Activated naive CD8-positive, alpha-beta T cell treated with anti-CD3 and anti-CD28 coated beads for 36 hours (primary cell): ENCODE results near the gene GPR132. TPM values are rescaled to one million over a fixed set of nuclear protein-coding genes. Genes with fewer than 3 reads are reported as not detected.

Source experiments
- DNase-seq: peaks from one replicate; pipeline ENCODE4 v3.0.0; 2021
- H3K27ac Mint-ChIP-seq: one replicate; pipeline ENCODE4 v1.8.0; 2022; ENCODE audit warnings: mild to moderate bottlenecking, moderate library complexity, mixed read lengths
- H3K27me3 Mint-ChIP-seq: one replicate; pipeline ENCODE4 v1.8.0; 2022; ENCODE audit warnings: mild to moderate bottlenecking, mixed read lengths
- H3K36me3 Mint-ChIP-seq: one replicate; pipeline ENCODE4 v1.8.0; 2021; ENCODE audit warnings: mild to moderate bottlenecking, mixed read lengths
- H3K4me1 Mint-ChIP-seq: one replicate; pipeline ENCODE4 v1.8.0; 2021; ENCODE audit warnings: mixed read lengths
- H3K4me3 Mint-ChIP-seq: one replicate; pipeline ENCODE4 v1.8.0; 2022; ENCODE audit warnings: mild to moderate bottlenecking, moderate library complexity, mixed read lengths
- H3K9me3 Mint-ChIP-seq: one replicate; pipeline ENCODE4 v1.8.0; 2022; ENCODE audit warnings: mixed read lengths
- total RNA-seq, 2 experiments: library from RNA; stranded (reverse); gene quantifications; one replicate each; pipeline ENCODE4 v1.2.3, GENCODE V29; 2021

GPR132 gene
- total RNA-seq, 2 experiments from 2014 or later: 23.9 to 24.1 TPM

DNA sequence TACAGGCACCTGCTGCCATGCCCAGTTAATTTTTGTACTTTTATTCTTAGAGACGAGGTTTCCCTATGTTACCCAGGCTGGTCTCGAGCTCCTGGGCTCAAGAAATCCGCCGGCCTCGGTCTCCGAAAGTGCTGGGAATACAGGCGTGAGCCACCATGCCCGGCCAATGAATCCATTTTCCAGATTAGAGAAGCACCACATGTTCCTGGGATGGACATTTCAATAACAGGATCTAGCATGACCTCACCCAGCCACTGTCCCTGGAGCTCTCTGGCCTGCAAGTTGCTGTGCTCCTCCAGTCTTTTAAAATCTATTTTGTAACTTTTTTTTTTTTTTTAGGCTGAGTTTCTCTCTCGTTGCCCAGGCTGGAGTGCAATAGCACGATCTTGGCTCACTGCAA is 2.2 kb downstream of the GPR132 start:
- Mint-ChIP-seq H3K4me1 (peaks cover 71% of the 10 kb centered on the region), H3K9me3 (no peaks in the 10 kb centered on the region), H3K27ac (peak overlapping the region; percentile 90), H3K27me3 (no peaks in the 10 kb centered on the region), H3K4me3 (peak overlapping the region; percentile 92), H3K36me3 (peaks cover 28% of the 10 kb centered on the region)
- no peak for DNase-seq

DNA sequence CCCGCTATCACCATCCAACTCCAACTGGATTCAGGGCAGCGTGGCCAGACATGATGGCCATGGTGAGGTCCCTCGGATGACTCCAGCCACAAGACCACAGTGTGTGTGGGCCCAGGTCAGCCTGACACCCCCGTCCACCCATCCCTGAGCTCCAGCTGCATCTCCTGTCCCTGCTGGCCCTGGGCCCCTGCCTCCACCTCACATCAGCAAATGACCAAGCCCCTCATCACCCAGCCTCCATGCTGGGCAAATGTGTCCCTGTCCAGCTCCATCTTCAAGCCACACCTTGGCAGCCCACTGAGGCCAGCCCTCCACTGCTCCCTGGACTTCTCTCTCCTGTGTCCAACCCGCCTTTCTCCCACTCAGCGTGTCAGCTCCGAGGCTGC is 3.2 kb downstream of the GPR132 start:
- Mint-ChIP-seq H3K27ac (peak overlapping the region; percentile 90), H3K4me3 (peak overlapping the region; percentile 92), H3K4me1 (peaks cover 64% of the 10 kb centered on the region), H3K27me3 (no peaks in the 10 kb centered on the region), H3K36me3 (peaks cover 28% of the 10 kb centered on the region), H3K9me3 (no peaks in the 10 kb centered on the region)
- DNase-seq: no peak

DNA sequence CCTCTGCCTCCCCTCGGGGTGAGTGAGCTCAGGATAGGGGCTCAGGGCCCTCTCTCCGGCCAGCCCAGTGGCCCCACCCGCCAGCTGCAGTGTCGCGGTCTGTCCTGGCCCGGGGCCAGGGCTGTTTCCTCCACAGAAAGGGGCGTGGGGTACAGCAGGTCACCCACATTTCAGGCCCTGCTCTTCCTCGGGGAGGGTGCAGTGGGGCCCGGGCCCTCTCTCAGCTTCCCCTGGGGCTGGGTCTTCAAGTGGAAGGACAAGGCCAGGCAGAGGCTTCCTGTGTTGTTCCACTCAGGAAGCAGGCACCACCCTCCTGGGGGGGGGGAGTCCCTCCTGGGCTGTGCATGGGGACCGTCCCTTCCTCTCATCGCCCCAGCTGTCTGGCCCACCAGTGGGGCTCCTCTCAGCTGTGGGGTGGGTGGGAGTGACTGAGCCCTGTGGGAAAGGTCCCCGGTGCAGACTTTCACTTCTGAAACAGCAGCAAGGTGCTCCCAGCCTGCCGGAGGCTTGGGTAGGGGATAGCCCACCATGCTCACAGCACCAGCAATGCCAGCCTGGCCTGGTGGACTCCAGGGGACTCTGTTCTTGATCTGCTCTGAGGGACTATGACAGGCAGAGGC is 3.7 kb downstream of the GPR132 start:
- peak overlapping the region; percentile 92 for H3K4me3 Mint-ChIP-seq
- no peaks in the 10 kb centered on the region for H3K9me3 Mint-ChIP-seq
- no peaks in the 10 kb centered on the region for H3K27me3 Mint-ChIP-seq
- peaks cover 28% of the 10 kb centered on the region for H3K36me3 Mint-ChIP-seq
- peak overlapping the region; percentile 90 for H3K27ac Mint-ChIP-seq
- peaks cover 62% of the 10 kb centered on the region for H3K4me1 Mint-ChIP-seq
- peak; percentile 76 for DNase-seq

DNA sequence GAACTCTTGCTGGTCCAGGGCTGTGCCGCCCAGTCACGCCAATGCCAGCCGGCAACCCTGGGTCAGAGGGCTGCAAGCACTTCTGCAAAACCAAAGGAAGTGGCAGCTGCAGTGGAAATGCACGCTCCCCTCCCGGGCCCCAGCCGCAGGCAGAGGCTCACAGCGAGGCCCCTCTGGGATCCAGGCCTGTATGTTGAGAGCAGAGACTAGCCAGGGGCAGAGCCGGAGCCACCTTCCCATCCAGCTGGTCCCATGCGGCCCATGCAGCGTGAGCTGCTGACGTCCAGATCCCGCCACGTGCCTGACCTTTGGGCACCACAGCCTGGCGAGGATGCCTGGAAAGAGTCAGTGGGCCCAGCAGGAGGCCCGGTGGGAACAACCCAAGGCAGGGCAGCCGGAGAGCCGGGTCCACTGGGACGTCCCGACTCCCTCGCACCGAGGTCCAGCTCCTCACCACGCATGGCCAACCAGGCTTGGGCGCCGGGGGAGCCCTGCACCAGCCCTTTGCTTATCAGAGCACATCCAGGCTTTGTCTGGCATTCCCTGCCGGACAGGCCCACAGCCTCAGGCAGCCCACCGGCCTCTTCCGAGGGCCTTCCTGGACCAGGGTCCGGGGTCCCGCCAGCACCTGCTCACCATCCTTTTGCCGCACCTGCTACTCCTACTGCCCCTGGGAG is 4.3 kb downstream of the GPR132 start:
- peaks cover 28% of the 10 kb centered on the region for H3K36me3 Mint-ChIP-seq
- peak overlapping the region; percentile 90 for H3K27ac Mint-ChIP-seq
- H3K27me3 Mint-ChIP-seq: no peaks in the 10 kb centered on the region
- no peaks in the 10 kb centered on the region for H3K9me3 Mint-ChIP-seq
- peak overlapping the region; percentile 92 for H3K4me3 Mint-ChIP-seq
- H3K4me1 Mint-ChIP-seq: peaks cover 55% of the 10 kb centered on the region
- peak; percentile 62 for DNase-seq

DNA sequence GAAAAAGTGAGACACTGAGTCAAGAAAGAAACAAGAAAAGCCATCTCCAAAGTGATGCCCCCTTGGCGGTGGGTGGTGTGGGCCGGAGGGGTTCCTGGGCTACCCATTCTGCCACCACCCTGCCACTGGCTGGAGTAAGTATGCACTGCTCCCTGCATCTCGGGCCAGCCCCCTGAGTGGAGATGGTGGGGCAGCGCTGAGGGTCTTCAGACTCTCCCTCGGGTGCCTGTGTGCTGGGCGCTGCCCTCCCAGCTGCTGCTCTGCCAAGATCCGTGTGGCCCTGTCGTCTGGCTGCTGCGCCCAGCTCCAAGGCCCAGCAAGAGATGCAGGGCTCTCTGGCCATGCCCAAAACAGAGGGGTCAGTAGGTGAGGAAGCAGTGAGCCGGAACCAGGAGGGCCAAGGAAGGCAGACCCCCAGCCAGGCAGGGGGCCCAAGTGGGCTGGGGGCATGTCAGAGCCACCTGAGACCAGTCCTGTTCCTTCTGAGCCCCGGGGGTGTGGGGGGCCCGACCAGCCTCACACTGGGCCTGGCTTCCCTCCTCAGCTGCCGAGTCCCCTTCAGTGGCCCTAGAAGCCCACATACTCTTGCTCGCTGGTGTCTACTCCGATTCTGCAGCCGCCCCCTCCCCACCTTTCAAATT is 5.2 kb downstream of the GPR132 start:
- Mint-ChIP-seq H3K27ac (peak overlapping the region; percentile 90), H3K4me3 (peak overlapping the region; percentile 92), H3K36me3 (peaks cover 29% of the 10 kb centered on the region), H3K9me3 (no peaks in the 10 kb centered on the region), H3K4me1 (peaks cover 57% of the 10 kb centered on the region), H3K27me3 (no peaks in the 10 kb centered on the region)
- no peak for DNase-seq

DNA sequence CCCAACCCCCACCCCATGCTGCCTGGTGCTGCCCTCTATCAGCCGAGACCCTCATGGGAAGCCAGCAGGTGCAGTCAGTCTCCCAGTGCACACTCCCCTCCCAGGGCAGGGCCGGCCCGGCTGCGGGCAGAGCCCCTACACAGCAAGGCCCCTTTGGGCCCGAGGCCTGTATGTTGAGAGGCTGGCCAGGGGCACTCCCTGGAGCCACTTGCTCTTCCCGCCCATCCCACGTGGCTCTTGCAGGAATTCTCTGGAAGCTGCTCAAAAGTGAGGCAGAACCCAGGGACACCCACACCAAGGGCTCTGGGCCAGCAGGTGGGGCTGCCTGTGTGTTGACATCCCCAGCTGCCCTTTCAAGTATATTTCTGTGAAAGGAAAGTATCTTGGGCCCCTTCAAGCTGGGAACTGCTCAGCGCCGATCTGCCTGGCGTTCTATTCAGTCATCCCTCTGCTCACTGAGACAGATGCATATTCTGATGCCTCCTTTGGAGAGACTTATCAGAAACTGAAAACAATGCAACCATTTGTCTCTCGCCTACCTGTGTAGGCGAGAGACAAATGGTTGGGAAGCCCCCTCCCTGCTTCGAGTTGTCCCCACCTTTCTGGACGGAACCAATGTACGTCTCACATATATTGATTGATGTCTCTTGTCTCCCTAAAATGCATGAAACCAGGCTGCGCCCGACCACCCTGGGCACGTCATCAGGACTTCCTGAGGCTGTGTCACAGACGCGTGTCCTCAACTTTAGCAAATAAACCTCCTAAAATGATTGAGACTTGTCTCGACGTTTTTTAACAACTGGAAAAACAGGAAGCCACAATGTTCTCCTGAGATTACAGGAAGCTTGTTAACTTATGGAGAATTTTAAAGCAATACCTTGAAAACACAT is 6.0 kb downstream of the GPR132 start:
- Mint-ChIP-seq H3K4me3 (peak overlapping the region; percentile 52), H3K4me1 (peaks cover 55% of the 10 kb centered on the region), H3K27ac (peak overlapping the region; percentile 90), H3K9me3 (no peaks in the 10 kb centered on the region), H3K27me3 (no peaks in the 10 kb centered on the region), H3K36me3 (peaks cover 21% of the 10 kb centered on the region)
- peak; percentile 76 for DNase-seq

DNA sequence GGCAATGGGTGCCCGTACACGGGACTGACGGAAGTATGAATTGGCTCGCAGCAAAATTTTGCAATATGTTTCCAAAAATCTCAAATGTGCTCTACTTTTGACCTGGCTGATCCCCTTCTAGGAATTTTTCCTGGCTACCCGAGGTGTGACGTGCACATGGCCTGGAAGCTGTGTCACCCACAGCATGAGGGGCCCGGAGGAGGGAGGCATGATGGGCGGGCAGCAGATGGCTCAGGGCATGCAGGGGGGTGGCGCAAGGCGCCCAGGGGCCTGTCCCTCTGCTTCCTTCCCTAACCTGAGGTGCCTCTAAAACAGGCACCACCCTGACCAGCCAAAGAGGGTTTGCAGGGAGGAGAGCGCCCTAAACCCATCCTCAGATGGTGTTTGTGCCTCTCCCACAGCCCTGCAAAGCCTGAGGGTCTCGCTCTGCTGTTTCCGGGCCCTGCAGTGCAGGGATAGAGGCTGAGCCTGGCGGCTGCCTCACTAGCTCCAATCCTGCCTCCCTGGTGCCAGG is 6.7 kb downstream of the GPR132 start:
- H3K36me3 Mint-ChIP-seq: peaks cover 19% of the 10 kb centered on the region
- H3K27me3 Mint-ChIP-seq: no peaks in the 10 kb centered on the region
- no peaks in the 10 kb centered on the region for H3K9me3 Mint-ChIP-seq
- peak overlapping the region; percentile 90 for H3K27ac Mint-ChIP-seq
- no peak for DNase-seq
- no peak overlapping the region for H3K4me3 Mint-ChIP-seq
- H3K4me1 Mint-ChIP-seq: peaks cover 53% of the 10 kb centered on the region

DNA sequence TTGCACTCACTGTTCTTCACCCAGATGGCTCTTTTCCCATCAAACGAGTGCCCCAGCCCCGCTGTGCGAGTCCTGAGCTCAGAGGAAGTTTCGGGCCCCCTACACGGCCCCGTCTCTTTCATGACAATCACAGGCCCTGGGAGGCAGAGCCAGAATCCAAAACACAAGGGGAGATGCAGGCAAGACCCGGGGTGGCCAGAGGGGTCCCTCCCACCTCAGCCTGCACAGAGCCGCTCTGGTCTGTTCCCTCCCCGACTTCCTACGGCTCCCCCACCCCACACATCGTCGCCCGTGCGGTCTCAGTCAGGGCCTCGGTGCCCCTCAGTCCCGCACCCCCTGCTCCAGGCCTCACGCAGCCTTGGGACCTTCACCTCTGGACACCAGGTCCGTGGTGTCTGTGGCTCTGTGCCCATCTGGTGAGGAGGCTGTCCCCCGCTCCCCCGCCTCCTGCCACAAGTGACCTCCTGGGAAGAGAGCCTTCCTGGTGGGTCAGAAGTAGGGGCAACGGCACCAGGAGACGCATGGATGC is 8.9 kb downstream of the GPR132 start:
- Mint-ChIP-seq H3K27ac (peak overlapping the region; percentile 34), H3K4me3 (no peak overlapping the region), H3K36me3 (peaks cover 18% of the 10 kb centered on the region), H3K27me3 (no peaks in the 10 kb centered on the region), H3K4me1 (peaks cover 38% of the 10 kb centered on the region), H3K9me3 (no peaks in the 10 kb centered on the region)
- DNase-seq: no peak

DNA sequence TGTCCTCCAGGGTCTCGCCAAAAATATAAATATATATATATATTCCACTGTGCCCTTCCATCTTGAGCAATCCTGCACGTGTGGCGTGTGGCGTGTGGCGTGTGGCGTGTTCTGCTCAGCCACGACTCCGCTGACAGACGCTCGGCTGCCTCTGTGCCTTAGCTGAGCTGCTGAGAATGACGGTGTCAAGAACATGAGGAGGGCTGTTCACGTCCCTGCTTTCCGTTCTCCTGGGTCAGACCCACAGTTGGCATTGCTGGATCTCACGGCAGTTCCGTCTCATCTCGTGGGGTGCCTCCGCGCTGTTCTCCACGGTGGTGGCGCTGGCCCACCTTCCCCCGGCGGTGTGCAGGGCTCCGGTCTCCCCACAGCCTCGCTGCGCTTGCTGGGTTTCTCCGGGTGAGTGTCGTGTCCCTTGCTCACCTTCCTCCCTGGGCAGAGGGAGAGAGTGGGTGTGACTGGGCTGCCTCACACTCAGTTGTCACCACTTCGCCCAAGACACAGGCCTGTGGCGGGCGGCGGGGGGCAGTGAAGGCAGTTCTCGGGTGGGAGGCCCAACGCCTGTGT is 9.4 kb downstream of the GPR132 start:
- DNase-seq: no peak
- H3K27me3 Mint-ChIP-seq: no peaks in the 10 kb centered on the region
- no peaks in the 10 kb centered on the region for H3K9me3 Mint-ChIP-seq
- peaks cover 21% of the 10 kb centered on the region for H3K36me3 Mint-ChIP-seq
- no peak overlapping the region for H3K27ac Mint-ChIP-seq
- peaks cover 37% of the 10 kb centered on the region for H3K4me1 Mint-ChIP-seq
- H3K4me3 Mint-ChIP-seq: no peak overlapping the region

DNA sequence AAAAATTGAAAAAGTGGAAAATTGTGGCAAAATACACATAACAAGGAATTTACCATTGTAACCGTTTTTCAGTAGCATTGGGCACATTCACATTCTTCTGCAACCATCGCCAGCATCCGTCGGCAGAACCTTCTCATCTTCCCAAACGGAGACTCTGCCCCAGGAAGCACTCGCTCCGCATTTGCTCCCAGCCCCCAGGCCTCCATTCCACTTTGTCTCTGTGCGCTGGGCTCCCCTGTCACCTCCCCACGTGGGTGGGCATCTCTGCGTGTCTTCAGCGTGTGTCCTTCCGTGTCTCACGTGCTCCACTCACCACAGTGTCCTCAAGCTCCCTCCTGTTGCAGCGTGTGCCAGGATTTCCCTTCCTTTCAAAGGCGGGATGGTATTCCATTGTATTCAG is 9.9 kb downstream of the GPR132 start:
- H3K27ac Mint-ChIP-seq: no peak overlapping the region
- peaks cover 21% of the 10 kb centered on the region for H3K36me3 Mint-ChIP-seq
- H3K4me1 Mint-ChIP-seq: peaks cover 33% of the 10 kb centered on the region
- DNase-seq: no peak
- no peak overlapping the region for H3K4me3 Mint-ChIP-seq
- H3K27me3 Mint-ChIP-seq: no peaks in the 10 kb centered on the region
- H3K9me3 Mint-ChIP-seq: no peaks in the 10 kb centered on the region

DNA sequence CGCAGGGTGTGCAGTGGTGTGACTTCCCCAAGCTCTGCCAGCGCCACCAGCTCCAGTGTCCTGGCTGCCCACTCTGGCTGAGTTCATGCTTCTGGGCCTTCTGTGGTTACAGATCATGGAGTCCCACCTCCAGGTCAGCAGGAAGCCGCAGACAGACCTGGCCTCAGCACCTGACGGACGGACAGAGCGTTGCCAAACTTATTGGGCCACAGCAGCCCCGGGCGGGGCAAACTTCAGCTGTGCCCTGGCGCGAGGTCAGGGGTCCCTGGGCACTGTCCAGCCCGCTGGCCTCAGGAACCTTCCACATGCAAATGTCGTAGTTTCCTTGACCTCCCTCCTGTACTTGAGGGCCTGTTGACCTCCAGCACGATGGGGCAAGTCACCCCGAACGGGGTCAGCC is 11.2 kb downstream of the GPR132 start:
- H3K36me3 Mint-ChIP-seq: peaks cover 20% of the 10 kb centered on the region
- H3K27me3 Mint-ChIP-seq: no peaks in the 10 kb centered on the region
- no peak for DNase-seq
- no peaks in the 10 kb centered on the region for H3K9me3 Mint-ChIP-seq
- peaks cover 19% of the 10 kb centered on the region for H3K4me1 Mint-ChIP-seq
- H3K4me3 Mint-ChIP-seq: no peak overlapping the region
- H3K27ac Mint-ChIP-seq: no peak overlapping the region

DNA sequence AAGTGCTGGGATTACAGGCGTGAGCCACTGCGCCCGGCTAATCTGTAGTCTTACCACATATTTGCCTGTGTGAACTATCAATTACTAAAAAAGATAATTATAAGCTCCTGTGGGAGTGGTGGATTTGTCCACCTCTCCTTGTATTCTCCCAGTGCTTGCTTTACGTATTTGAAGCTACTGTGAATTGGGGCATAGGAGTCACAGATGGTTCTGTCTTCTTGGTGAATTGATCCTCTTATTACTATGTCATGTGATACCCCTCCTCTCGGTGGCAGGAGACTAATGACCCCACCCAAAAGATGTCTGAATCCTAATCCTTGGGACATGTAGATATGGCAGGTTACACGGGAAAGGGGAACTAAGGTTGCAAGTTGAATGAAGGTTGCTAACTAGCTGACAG is 11.8 kb downstream of the GPR132 start:
- Mint-ChIP-seq H3K27me3 (no peaks in the 10 kb centered on the region), H3K27ac (peak overlapping the region; percentile 49), H3K4me3 (no peak overlapping the region), H3K9me3 (no peaks in the 10 kb centered on the region), H3K36me3 (peaks cover 21% of the 10 kb centered on the region), H3K4me1 (peaks cover 15% of the 10 kb centered on the region)
- DNase-seq: no peak

DNA sequence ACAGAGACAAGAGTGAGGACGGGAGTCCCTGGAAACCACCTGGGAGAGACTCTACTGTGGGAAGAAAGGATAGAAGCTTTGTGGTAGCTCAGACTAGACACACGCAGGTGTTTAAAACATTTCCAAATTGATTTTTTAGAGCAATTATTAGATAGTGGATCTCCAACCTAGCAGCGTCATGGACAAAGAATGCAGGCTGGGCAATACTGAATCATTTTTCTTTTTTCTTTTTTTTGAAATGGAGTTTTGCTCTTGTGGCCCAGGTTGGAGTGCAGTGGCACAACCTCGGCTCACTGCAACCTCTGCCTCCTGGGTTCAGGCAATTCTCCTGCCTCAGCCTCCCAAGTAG is 13.1 kb downstream of the GPR132 start:
- peaks cover 11% of the 10 kb centered on the region for H3K4me1 Mint-ChIP-seq
- no peak overlapping the region for H3K4me3 Mint-ChIP-seq
- H3K27me3 Mint-ChIP-seq: no peaks in the 10 kb centered on the region
- no peaks in the 10 kb centered on the region for H3K9me3 Mint-ChIP-seq
- DNase-seq: no peak
- H3K36me3 Mint-ChIP-seq: peaks cover 19% of the 10 kb centered on the region
- no peak overlapping the region for H3K27ac Mint-ChIP-seq
